ENCODE data around the gene MFSD6L.

The MFSD6L gene

GRCh38 chr17:8792646-8793045, 6.5 kb downstream of the MFSD6L start:
- DNase-seq (ENCODE audit: low spot score): no peak

DNA sequence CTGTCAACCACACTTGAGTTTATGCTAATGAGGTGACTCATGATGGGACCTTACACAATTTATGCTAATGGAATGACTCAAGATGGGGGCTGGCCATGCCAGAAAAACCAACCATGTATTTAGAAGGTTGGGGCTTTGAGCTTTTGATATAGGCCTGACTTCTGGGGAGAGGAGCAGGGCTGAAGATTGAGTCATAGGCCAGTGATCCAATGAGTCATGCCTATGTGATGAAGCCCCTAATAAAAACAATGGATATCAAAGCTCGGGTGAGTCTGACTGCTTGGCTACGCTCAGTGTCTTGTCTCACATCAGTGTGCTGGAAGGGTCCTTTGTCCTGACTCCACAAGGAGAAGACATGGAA, 7.3 kb downstream of the MFSD6L start:
- no peak for DNase-seq (ENCODE audit: low spot score)

GRCh38 chr17:8791248-8791909, 7.8 kb downstream of the MFSD6L start:
- no peak for DNase-seq (ENCODE audit: low spot score)

DNA sequence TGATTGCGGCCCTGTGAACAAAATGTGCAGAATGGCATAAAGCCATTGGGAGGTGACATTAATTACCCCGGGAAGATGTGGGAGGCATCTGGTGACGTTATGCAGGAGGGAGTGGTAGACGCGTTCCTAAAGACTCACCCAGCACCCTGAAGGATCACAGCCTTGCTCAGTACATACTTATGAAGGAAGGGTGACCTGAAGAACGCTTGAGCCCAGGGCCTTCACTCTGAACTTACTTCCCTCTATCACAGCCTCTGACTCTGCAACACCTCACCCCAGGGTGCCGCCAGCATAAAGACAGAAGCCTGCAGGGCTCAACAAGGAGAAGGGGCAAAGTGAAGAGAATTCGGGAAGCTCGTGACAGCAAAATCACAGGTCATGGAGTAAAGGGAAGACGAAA, 9.4 kb downstream of the MFSD6L start:
- no peak for DNase-seq (ENCODE audit: low spot score)

DNA sequence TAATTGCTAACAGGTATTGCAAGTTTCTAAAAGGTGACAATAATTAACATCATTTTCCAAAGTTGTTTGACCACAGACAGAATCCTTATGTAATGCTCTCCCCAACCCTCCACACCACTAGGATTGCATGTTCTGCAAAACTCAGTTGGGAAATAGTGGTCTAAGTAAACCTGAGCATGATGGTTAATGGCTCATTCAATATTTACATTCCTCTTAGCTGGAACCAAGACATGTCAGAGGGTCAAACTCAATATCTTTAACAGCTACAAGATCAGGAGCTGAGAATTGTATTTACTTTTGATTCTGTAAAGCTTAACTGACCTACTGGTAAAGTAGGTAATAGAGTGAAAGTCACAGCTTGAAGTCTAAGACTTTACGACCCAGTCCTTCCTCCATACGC, 10.2 kb downstream of the MFSD6L start:
- DNase-seq (ENCODE audit: low spot score): no peak

DNA sequence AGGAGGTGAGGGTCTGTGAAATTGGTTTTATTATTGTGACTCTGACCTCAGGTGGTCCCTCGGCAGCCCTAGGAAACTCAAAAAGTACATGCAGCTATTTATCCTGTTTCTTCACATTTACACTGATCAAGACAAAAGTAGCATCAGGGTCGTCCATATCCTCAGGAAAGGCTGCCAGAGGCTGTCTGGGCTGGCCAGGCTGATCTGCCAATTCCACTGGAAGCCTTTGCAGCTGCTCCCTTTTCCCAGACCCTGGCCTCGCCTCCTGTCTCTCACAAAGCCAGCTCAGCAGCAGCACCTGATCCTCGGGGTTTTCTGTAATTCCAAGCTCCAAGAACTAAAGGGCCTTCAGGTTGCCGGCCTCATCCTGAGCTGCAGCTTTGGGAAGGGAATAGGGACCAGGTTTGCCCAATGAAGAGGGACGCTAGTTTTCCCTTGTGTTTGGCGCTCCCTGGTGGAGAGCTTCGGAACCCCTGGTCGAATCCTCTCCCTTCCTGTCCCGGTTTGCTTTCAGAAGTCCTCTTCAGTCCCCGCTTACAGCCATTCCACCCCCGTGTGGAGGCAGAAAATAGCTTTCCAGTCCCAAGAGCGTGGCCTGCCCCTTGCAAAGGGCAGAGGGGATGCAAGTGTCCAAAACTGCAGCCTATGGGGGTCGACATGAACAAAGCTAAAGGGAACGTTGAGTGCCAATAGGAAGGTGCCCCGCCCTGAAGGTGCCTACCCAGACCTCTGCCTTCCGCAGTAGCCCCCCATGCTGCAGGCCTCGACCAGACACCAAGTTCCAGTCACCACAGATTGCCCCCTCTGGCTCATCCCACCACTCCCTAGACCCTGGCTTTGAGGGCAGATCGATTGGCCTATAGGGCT, 13.4 kb downstream of the MFSD6L start:
- peak; percentile 46 for DNase-seq (ENCODE audit: low spot score)

DNA sequence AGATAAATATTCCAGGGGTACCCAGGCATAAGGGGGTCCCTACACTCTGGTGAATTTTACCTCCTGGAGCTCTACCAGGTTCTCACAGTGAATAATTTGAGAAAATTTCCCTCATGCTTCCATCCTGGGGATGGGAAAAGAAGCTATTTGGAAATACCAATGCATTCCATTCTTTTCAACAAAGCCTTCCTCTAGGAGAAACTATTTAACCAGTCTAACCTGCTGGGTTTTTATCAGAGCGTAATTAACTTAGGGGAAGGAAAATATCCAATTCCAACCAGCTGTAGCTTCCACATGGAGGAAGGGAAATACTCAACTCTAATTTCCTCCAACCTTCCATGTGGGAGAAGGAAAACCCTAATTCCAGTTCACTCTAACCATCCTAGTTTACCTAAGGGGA, 17.0 kb downstream of the MFSD6L start:
- DNase-seq (ENCODE audit: low spot score): no peak

DNA sequence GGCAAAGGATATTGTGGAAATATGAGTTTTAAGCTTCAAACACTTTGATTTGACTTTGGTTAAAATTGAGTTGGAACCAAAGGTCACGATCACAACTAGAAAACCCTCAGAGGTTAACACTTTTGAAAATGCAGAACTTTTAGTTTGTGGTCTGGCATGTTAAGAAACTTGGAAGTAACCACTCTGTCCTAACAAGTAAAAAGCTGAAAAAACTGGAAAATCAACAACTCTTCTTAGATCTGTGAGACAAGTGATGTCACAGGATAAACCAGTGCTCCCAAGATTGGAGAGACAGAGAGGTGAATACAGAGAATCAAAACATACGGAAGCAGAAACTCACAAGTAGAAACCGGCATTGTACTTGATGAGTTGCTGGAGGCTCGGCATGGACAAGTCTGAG, 17.4 kb downstream of the MFSD6L start:
- DNase-seq (ENCODE audit: low spot score): no peak

GRCh38 chr17:8776881-8777280, 22.3 kb downstream of the MFSD6L start:
- no peak for DNase-seq (ENCODE audit: low spot score)

- no peak for DNase-seq (ENCODE audit: low spot score)
Observed at GRCh38 chr17:8776248-8776647, 22.9 kb downstream of the MFSD6L start.

DNA sequence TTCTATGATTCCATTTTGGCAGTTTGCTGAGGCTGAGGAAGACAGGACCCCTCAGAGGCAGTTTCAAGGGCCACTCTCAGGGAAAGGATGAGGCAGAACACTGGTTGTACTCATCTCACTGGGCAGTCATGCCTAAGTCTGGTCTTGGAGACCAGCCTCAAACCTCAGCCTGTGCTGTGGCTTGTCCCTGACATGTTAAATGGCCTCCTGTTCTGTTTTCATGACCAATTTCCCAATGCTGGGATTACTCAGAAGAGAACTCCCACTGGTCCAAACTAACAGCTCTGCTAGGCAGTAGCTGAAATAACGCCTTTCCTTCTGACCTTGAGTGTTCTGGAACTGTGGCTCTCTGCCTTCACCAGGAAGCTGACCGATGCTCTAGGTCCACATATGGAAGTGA, 32.4 kb downstream of the MFSD6L start:
- DNase-seq (ENCODE audit: low spot score): no peak

- DNase-seq (ENCODE audit: low spot score): no peak
Observed at GRCh38 chr17:8762012-8762411, 37.2 kb downstream of the MFSD6L start.

- DNase-seq (ENCODE audit: low spot score): no peak
Observed at GRCh38 chr17:8758137-8758596, 41.0 kb downstream of the MFSD6L start, which contains the start of gene SPDYE4. SPDYE4 (minus strand) TSS chr17:8758546; CDS start chr17:8758382, 164 bp downstream.

GRCh38 chr17:8757189-8757588, 42.0 kb downstream of the MFSD6L start:
- no peak for DNase-seq (ENCODE audit: low spot score)

DNA sequence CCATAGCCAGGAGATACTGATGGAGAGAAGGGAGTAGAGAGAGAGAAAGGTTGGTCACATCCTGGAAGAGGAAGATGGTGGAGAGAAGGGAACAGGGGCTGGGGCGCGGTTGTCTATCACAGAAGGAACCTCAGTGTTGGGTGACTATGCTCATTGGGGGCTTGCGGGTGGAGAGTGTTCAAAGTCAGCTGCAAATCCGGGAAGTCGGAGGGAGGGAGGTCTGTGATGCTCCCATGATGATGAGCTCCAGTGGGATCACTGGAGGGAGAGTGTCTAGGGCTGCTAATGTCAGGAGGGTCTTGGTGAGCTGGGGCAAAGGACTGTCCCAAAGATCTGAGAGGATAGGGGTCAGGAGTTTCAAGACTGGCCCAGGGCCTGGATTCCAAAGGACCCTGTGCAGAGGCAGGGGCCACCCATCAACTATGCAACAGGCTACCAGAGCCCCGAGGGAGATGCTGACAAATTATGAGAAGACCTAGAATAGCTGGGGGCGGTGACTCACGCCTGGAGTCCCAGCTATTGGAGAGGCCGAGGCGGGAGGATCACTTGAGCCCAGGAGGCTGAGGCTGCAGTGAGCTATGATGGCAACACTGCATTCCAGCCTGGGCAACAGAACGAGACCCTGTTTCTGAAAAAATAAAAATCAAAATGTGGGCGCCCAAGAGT, 43.4 kb downstream of the MFSD6L start:
- DNase-seq (ENCODE audit: low spot score): no peak

DNA sequence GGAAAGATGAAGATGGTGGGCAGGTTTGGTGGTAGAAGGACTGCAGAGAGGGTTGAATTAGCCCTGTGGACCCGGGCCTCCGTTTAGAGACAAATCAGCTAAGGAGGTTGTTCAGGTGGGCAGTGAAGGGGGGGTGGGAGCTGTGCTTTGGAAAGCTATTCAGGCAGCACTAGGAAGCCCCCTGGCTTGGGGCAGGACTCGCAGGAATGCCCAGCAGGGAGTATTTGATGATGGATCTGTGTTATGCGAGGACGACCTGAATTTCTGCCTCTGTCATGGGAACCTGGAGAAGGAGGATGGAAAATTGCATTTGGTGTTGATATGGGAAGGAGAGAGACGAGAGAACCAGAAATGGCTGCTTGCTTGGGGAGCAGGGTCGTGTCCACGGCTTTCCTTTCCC, 44.3 kb downstream of the MFSD6L start:
- DNase-seq (ENCODE audit: low spot score): no peak

DNA sequence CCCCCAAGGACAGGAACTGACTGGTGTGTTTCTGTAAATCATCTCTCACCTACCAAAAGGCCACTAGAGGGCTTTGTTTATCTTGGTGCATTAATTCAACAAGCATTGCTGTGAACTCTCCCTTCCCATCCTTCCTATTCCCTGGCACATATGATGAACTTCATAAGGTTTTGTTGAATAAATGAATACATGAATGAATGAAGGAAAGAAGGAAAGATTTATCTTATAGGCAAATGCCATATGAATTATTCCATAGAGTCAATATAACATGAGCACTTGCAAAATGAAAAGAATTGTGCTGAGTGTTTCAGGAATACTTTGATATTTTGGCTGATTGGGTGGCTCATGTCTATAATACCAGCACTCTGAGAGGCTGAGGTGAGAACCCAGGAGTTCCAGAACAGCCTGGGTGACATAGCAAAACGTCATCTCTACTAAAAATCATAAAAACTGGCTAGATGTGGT, 45.2 kb downstream of the MFSD6L start:
- DNase-seq (ENCODE audit: low spot score): no peak

DNA sequence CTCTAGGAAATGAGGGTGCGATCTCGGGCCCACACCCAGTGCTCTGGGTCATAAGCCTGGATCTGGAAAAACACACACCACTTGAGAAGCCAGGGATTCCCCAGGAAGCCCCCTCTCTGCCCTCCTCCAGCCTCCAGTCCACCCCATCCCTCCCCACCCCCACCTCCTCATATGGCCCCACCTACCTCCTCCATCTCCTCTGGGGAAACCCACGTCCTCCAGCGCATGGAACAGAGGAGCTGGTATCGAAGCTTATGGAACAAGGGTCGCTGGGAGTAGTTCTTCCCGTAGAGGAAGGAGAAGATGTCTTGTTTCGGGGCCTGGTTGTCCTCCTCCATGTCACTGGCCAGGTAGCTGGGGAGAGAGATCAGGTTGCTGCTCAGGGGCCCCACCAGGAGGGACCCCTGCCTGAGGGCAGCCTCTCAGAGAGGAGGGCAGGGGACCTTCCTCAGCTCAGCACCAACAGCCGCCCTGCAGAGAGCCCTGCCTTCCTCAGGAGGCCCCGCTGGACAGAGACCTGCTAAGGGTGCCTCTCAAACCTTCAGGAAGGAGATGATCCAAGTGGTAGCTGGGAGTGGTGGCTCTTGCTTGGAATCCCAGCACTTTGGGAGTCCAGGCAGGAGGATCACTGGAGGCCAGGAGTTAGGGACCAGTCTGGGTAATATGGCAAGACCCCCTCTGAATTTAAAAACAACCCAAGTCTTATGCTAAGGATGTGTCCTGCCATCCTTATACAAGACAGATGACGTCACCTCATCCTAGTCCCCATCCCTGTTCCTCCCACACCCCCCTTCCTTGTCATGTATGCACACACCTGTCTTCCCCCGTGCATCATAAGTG, 45.8 kb downstream of the MFSD6L start:
- no peak for DNase-seq (ENCODE audit: low spot score)

GRCh38 chr17:8749616-8750015, 49.5 kb downstream of the MFSD6L start:
- no peak for DNase-seq (ENCODE audit: low spot score)

- DNase-seq (ENCODE audit: low spot score): no peak
Observed at GRCh38 chr17:8747742-8748141, 51.4 kb downstream of the MFSD6L start.
